UCSD-AML1 (cell line): ENCODE results near the gene RAI1.

Experiments used
- DNase-seq: peaks from one replicate; lab custom pipeline; 2025; ENCODE audit not compliant: unreplicated experiment; lab: John Stamatoyannopoulos, UW

Gene RAI1

GRCh38 chr17:17748179-17748578 lies 66.9 kb downstream of the RAI1 start:
- DNase-seq = no peak

DNA sequence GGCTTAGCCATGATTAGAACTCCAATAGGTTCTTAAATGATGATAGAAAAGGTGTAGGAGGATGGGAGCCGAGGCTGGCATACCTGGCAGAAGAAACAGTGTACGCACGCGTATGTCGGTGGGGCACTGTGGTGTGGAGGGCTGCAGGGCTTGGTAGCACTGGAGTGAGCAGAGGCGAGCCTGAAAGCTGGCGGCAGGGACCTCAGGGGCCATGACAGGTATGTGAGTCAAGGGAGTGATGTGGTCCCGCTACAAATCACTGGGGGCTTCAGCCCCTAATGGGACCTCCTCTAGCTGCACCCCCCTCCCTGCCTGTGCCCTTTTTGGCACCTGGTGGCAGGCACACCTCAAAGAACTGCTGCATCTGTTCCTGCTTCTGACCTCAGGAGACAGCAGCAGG lies 67.3 kb downstream of the RAI1 start:
- DNase-seq = no peak

- DNase-seq = no peak
Measured at GRCh38 chr17:17749025-17749772, 67.9 kb downstream of the RAI1 start.

- DNase-seq = peak; percentile 56
Measured at GRCh38 chr17:17749921-17750320, 68.7 kb downstream of the RAI1 start.

- DNase-seq = peak; percentile 68
Measured at GRCh38 chr17:17750881-17751280, 69.6 kb downstream of the RAI1 start.

GRCh38 chr17:17751489-17752088 lies 70.3 kb downstream of the RAI1 start:
- DNase-seq = peak; percentile 46

DNA sequence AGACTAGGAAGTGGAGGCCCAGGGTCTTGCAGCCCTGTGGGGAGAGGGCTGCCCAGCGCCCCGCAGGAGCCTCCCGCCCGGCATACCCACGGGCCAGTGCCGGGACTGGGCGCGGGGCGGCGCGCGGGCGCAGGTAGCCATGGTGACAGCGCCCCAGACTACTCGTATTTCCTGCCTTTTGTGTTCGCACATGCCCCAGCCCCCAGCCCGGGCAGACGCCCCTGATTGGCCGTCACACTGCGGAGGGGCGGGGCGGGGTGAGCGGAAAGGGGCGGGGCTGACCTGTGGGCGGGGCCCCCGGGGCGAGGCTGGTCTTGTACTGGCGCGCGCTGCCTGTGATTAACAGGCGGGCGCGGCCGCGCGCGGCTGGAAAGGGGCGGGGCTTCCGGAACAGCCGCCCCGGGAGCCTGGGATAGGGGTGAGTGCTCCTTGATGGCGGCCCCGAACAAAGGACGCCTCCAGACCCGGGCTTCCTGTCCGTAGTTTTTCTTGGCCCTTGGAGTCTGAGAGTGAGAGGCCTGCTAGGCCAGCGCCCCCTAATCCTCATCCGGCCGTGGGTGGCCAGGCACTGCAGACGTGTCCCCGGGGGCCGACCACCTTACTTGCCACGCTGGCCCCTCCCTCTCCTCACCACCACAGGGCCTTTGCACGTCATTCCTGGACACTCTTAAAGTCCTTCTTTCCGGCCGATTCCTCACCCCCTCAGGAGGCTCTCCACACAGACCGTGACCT lies 71.0 kb downstream of the RAI1 start:
- peak; percentile 97 for DNase-seq

- no peak for DNase-seq
Measured at GRCh38 chr17:17752821-17753321, 71.6 kb downstream of the RAI1 start.

DNA sequence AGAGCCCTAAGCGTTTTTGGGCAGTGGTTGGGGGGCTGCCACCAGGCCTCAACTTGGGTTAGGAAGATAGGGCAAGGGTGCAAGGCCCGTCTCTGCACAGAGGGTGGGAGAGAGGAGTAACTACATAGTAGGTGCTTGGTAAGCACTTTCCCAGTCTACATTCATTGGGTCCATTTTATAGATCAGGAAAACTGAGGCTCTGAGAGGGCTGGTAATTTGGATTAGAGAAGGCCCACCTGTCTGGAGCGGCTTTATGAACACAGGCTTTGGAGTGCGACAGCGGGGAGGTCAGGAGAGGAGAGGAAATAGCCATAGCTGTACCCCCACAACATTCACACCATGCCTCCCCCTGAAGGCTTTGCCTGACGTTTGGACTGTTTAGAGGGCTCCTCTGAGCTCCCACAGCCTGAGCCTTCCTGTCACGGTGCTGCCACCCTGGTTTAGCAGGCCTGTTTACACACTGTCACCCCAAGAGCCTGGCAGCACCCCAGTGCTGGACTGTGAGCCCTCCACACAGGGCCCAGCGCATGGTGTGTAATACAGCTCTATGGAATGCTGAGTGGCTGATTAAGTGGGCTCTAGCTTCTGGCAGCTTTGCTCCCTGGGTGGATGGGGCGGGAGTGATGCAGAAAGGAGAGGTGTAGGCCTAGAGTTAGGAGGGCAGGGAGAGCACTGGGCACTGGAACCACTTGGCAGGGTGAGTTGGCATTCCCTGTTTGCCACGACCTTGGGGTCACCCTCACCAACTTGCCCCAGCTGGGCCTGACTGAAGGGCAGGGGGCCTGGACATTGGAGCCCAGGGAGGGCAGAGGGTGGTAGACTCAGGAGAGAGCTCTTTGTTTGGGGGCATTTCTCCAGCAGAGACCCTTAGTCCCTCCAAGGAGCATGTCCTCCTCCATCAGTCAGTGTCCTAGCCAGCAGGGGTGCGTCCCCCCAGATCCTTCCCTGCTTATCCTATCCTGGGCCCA lies 73.7 kb downstream of the RAI1 start:
- DNase-seq = no peak

GRCh38 chr17:17755715-17756114 lies 74.5 kb downstream of the RAI1 start:
- DNase-seq = no peak

DNA sequence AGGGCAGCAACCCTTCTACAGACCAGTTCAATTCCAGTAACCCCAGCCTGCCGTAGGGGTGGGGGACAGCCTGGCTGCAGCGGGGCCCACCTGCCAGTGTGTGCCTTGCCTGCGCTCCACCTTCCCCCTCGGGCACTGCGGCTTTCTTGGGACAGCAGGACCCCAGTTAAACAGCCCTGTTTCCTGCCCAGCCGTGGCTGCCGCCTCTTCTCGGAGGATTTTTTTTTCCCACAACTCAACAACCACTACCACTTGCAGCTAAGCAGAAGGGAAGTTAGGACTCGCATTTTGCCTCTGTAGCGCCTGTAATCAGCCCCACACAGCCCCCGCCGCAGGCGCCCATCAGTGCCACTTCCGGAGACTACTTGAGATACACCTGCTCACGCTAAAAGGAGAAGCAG lies 76.1 kb downstream of the RAI1 start:
- DNase-seq = peak; percentile 76

DNA sequence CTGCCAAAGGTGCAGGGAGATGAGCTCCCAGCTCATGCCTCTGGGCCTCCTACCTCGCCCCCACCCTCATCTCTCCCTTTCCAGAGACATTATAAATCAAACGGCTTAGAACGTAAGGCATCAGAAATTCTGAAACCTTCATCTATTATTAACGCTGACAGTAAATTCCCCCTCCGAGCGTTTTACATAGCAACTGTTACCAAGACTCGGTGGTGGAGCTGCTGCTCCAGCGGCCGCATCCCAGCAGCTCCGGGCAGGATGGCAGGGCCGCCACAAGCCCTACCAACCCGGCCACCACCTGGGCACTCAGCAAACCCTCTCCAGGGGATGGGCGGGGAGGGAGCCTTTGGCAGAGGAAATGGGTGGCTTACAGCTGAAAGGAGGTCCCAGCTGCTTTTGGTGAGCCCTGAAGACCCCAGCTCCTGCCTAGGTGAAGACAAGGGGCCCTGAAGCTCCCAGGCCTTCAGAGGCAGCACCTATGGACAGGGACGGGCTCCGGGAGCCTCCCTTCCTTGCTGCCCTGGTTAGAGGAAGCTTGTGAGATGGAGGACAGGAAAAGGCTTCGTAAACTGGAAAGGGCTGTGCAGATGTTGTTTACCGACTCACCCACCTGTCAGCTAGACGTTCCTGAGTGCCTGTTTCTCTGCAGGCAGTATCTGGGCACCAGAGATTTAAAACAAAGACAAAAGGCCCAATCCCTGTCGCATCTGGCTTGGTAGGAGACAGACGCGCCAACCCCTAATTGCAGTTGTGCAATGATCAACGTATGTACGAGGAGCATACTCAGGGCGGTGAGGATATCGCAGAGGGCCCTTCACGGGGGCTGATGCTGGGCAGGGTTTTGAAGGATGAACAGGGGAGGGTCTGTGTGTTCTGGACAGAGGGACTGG lies 76.9 kb downstream of the RAI1 start:
- DNase-seq = no peak

DNA sequence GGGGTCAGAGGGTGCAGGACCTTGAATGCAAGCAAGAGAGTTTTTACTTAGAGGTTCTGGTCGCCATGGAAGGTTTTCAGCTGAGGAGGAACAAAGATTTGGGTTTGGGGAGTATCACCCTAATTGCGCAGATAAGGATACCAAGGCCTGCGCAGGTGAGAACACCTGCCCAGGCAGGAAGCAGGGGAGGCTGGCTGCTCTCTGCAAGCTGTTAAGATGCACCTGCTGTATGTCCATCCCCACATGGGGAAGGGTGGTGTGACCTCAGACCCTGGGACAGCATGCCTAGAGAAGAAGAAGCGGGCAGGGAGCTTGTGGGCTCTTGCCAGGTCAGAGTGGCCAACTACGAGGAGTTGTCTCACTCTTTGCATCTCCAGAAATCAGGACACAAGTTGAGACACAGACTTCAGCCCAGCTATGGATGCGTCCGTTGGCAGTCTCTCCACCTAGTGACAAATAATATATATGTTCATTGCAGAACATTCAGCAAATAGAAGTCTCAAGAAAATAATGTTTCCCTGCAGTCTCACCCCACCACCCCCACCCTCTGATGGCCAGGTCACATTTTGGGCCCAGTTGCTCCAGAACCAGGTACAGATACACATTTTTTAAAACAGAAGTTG lies 77.8 kb downstream of the RAI1 start:
- DNase-seq = no peak

- DNase-seq = no peak
Measured at GRCh38 chr17:17760350-17760749, 79.1 kb downstream of the RAI1 start.

- no peak for DNase-seq
Measured at GRCh38 chr17:17760872-17761550, 79.8 kb downstream of the RAI1 start.

DNA sequence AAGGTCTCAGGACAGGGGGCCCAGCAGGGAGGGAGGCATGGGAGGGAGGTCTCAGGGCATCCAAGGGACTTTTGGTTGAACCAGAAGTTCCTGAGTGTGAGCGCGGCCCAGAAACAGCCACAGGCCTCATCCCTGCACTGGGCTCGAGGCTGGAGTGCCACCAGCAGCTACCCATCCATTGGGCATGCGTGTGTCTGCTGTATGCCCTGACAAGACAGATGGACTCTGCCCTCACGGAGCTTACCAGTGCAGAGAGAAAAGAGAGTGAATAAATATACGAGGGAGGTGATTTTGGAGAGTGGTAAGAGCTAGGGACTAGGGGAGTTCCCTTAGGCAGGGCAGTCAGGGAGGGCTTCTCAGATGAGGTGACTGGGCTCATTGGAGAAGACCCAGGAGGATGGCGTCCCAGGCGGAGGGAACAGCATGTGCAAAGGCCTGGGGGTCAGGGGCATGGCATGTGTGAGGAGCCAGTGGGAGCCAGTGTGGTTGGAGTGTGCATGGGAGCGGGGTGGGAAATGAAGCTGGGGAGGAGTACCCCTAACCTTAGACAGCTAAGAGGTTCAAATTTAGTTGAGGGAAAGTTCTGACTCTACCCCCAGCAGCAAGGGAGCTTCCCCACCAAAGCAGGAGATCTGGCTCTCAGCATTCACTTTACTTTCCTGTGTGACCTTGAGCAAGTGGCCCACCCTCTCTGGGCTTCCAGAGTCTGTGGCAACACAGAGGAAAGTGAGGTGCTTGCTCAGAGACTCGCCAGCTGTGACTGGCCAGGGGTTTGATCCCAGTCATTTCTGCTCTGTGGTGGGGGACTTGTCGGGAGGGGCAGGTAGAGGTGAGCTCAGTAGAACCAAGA lies 80.9 kb downstream of the RAI1 start:
- no peak for DNase-seq

DNA sequence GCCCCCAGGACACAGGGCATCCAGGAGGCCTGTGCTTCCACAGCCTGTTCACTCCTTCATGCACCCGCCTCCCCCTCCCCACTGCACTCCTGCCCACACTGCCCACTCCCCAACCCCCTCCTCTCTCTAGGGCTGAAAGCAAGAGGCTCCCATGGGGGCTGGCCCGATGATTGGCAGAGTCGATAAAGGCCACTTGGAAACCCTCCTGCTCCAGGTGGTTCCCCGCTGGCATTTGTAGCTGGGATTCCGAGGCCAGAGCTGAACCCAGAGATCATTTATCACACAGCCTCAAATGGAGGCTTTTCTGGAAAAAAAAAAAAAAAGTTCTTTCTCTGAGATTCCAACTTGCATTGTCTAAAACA lies 81.5 kb downstream of the RAI1 start:
- DNase-seq = no peak

DNA sequence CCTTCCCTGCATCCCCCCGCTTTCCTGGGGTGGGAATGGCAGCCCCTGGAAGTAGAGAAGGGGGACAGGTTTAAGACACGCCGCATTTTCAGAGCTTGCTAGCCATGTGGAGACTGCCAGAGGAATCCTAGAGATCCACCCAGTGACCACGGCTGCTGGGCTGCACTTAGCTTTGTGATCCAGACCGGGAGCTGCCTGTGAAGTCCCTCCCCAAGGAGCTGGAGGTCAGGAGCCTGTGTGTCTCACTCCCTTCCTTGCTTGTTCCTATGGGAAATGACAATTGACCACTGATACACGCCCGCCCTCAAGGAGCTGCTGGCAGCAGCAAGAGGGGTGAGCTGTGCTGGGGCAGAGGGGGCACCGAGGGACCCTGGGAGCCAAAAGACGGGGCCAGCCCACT lies 81.9 kb downstream of the RAI1 start:
- DNase-seq = no peak
